ENCODE results near the gene OR10P1.
"Not testable (repeated sequence)": the region's sequence is repeated elsewhere in the genome, so short reads cannot be mapped to it uniquely, and the experiment has no call there.

Gene OR10P1

GRCh38 chr12:55636853-55637252 is at the start of gene OR10P1:
Gene OR10P1 (plus strand): TSS chr12:55636892. CDS start chr12:55636892, 0 bp downstream.
- H3K4me3 ChIP-seq (ENCODE audit: low read depth, low read length), result no peak within 1 kb of the TSS
- no peak for TF ChIP-seq CTCF (IDR thresholded peaks at IDR 0.05; ENCODE audit: borderline replicate concordance, insufficient read depth, low read depth, low read length)

- not testable (repeated sequence) for H3K4me3 ChIP-seq (ENCODE audit: low read depth, low read length)
These were observed 46.5 kb upstream of the OR10P1 start for GRCh38 chr12:55590152-55590551.

- TF ChIP-seq CTCF (IDR thresholded peaks at IDR 0.05; ENCODE audit: borderline replicate concordance, insufficient read depth, low read depth, low read length), result no peak
- no peak overlapping the region for H3K4me3 ChIP-seq (ENCODE audit: low read depth, low read length)
These were observed 28.7 kb upstream of the OR10P1 start for GRCh38 chr12:55607821-55608594.

GRCh38 chr12:55610598-55610997 is 26.1 kb upstream of the OR10P1 start:
- TF ChIP-seq CTCF (IDR thresholded peaks at IDR 0.05; ENCODE audit: borderline replicate concordance, insufficient read depth, low read depth, low read length), result no peak
- no peak overlapping the region for H3K4me3 ChIP-seq (ENCODE audit: low read depth, low read length)

GRCh38 chr12:55612646-55613045 is 24.0 kb upstream of the OR10P1 start:
- H3K4me3 ChIP-seq (ENCODE audit: low read depth, low read length), result no peak overlapping the region
- TF ChIP-seq CTCF (IDR thresholded peaks at IDR 0.05; ENCODE audit: borderline replicate concordance, insufficient read depth, low read depth, low read length), result no peak

- TF ChIP-seq CTCF (IDR thresholded peaks at IDR 0.05; ENCODE audit: borderline replicate concordance, insufficient read depth, low read depth, low read length), result no peak
- H3K4me3 ChIP-seq (ENCODE audit: low read depth, low read length), result no peak overlapping the region
These were observed 21.9 kb upstream of the OR10P1 start for GRCh38 chr12:55614764-55615163.

GRCh38 chr12:55619354-55620138 is 17.1 kb upstream of the OR10P1 start:
- H3K4me3 ChIP-seq (ENCODE audit: low read depth, low read length), result no peak overlapping the region
- TF ChIP-seq CTCF (IDR thresholded peaks at IDR 0.05; ENCODE audit: borderline replicate concordance, insufficient read depth, low read depth, low read length), result peak; percentile 47; the same call in 1 of the 2 replicates
